Measurements from ENCODE around the gene RSU1. TPM values are rescaled to one million over a fixed set of nuclear protein-coding genes. Genes with fewer than 3 reads are reported as not detected.

RSU1 gene
- total and polyA plus RNA-seq, 10 of the 15 experiments (the other 5 are each of a cell fraction or from before 2014, with no cell fraction given), result 49.2 to 139 (median 81.3) TPM

DNA sequence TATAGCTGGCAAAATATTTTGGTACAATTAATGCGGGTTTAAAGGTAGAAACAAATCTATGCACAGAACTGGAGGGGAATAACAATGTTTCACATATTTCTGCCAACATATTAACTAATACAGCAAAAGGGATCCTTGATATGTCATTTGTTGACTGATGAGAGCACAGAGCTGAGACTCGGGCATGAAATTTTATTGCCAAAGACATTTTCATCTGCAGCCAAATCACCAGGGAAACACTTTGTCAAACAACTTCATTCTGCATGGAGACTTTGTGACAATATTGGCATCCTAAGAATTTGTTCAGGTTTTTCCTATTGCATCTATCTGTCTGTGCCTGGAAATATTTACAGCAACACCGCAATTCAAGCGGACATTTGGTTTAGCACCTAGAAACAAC is 177.8 kb downstream of the RSU1 start:
- ChIA-PET POLR2A (no interaction called here), RAD21 (ENCODE audit: unreplicated experiment) (no interaction called here), SMC1A (ENCODE audit: uncharacterized antibody, unreplicated experiment) (interaction anchor here (0.8 to 1.8 kb wide), 4 partner anchors 8 to 71 kb away, joined by 3 to 6 read pairs (median 4); no protein-coding TSS in a partner anchor), CTCF (no interaction called here)
- Histone ChIP-seq H3K4me1 (ENCODE audit: control insufficient read depth, insufficient read depth, low read length) (no peaks in the 10 kb centered on the region), H3K27me3 (replicated peaks in 1 of 2; ENCODE audit: control insufficient read depth in 2 of 2, insufficient read depth in 2 of 2, low read length in 1 of 2) (no peaks in the 10 kb centered on the region), H3K4me3 (no peak overlapping the region), H3K79me2 (ENCODE audit: control insufficient read depth, insufficient read depth, low read length) (no peaks in the 10 kb centered on the region), H3K9me3 (replicated peaks; ENCODE audit: control insufficient read depth, insufficient read depth, low read length) (no peaks in the 10 kb centered on the region), H3K4me2 (ENCODE audit: control insufficient read depth, insufficient read depth) (no peak overlapping the region), H3K36me3 (ENCODE audit: control insufficient read depth in 2 of 2, insufficient read depth in 2 of 2, low read length in 1 of 2) (no peaks in the 10 kb centered on the region; a peak in 1 of 4 replicates), H3K27ac (ENCODE audit: control insufficient read depth, insufficient read depth) (no peak overlapping the region), H3K9ac (ENCODE audit: control insufficient read depth, insufficient read depth, low read length) (no peak overlapping the region), H2AFZ (ENCODE audit: control insufficient read depth, low read depth, low read length) (no peak overlapping the region), H4K20me1 (ENCODE audit: control insufficient read depth, insufficient read depth) (no peaks in the 10 kb centered on the region)
- no peak for FAIRE-seq
- intact Hi-C loops (cut with micrococcal nuclease; ENCODE audit: unreplicated experiment) (no loop called here), in situ Hi-C loops (cut with MboI) (no loop called here)
- TF ChIP-seq YY1 (IDR thresholded peaks at IDR 0.05; ENCODE audit: low read depth, low read length) (no peak), POLR2AphosphoS2 (IDR thresholded peaks at IDR 0.05; ENCODE audit: low read depth, low read length) (no peak), CHD4 (IDR thresholded peaks at IDR 0.05) (no peak), YBX1 (IDR thresholded peaks at IDR 0.05) (no peak), MXI1 (IDR thresholded peaks at IDR 0.05; ENCODE audit: low read depth, low read length) (no peak), FOS (IDR thresholded peaks at IDR 0.05; ENCODE audit: borderline replicate concordance, extremely low read depth, insufficient read length) (no peak), MTA3 (IDR thresholded peaks at IDR 0.05; ENCODE audit: borderline replicate concordance, low read length) (no peak), RCOR1 (conservative IDR thresholded peaks at IDR 0.05; ENCODE audit: low read depth, low read length) (no peak), TARDBP (IDR thresholded peaks at IDR 0.05; ENCODE audit: borderline replicate concordance) (no peak), NR2C1 (IDR thresholded peaks at IDR 0.05) (no peak), JUND (IDR thresholded peaks at IDR 0.05; ENCODE audit: low read depth, low read length) (no peak), TAF1 (IDR thresholded peaks at IDR 0.05; ENCODE audit: borderline replicate concordance, low read depth, low read length) (no peak), PAX5 (IDR thresholded peaks at IDR 0.05; ENCODE audit: borderline replicate concordance, low read depth, low read length) (no peak)
- TF ChIP-seq, protein P1, sequence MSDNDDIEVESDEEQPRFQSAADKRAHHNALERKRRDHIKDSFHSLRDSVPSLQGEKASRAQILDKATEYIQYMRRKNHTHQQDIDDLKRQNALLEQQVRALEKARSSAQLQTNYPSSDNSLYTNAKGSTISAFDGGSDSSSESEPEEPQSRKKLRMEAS (IDR thresholded peaks at IDR 0.05; ENCODE audit: low read depth, low read length), result no peak
- TF ChIP-seq, protein P2, sequence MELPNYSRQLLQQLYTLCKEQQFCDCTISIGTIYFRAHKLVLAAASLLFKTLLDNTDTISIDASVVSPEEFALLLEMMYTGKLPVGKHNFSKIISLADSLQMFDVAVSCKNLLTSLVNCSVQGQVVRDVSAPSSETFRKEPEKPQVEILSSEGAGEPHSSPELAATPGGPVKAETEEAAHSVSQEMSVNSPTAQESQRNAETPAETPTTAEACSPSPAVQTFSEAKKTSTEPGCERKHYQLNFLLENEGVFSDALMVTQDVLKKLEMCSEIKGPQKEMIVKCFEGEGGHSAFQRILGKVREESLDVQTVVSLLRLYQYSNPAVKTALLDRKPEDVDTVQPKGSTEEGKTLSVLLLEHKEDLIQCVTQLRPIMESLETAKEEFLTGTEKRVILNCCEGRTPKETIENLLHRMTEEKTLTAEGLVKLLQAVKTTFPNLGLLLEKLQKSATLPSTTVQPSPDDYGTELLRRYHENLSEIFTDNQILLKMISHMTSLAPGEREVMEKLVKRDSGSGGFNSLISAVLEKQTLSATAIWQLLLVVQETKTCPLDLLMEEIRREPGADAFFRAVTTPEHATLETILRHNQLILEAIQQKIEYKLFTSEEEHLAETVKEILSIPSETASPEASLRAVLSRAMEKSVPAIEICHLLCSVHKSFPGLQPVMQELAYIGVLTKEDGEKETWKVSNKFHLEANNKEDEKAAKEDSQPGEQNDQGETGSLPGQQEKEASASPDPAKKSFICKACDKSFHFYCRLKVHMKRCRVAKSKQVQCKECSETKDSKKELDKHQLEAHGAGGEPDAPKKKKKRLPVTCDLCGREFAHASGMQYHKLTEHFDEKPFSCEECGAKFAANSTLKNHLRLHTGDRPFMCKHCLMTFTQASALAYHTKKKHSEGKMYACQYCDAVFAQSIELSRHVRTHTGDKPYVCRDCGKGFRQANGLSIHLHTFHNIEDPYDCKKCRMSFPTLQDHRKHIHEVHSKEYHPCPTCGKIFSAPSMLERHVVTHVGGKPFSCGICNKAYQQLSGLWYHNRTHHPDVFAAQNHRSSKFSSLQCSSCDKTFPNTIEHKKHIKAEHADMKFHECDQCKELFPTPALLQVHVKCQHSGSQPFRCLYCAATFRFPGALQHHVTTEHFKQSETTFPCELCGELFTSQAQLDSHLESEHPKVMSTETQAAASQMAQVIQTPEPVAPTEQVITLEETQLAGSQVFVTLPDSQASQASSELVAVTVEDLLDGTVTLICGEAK (IDR thresholded peaks at IDR 0.05; ENCODE audit: borderline replicate concordance), result no peak
- TF ChIP-seq, protein P3, sequence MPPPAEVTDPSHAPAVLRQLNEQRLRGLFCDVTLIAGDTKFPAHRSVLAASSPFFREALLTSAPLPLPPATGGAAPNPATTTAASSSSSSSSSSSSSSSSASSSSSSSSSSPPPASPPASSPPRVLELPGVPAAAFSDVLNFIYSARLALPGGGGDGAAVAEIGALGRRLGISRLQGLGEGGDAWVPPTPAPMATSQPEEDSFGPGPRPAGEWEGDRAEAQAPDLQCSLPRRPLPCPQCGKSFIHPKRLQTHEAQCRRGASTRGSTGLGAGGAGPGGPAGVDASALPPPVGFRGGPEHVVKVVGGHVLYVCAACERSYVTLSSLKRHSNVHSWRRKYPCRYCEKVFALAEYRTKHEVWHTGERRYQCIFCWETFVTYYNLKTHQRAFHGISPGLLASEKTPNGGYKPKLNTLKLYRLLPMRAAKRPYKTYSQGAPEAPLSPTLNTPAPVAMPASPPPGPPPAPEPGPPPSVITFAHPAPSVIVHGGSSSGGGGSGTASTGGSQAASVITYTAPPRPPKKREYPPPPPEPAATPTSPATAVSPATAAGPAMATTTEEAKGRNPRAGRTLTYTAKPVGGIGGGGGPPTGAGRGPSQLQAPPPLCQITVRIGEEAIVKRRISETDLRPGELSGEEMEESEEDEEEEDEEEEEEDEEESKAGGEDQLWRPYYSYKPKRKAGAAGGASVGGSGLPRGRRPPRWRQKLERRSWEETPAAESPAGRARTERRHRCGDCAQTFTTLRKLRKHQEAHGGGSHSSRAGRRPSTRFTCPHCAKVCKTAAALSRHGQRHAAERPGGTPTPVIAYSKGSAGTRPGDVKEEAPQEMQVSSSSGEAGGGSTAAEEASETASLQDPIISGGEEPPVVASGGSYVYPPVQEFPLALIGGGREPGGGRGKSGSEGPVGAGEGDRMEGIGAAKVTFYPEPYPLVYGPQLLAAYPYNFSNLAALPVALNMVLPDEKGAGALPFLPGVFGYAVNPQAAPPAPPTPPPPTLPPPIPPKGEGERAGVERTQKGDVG (CRISPR knock-in tag; IDR thresholded peaks at IDR 0.05), result no peak
- TF ChIP-seq, protein P4, sequence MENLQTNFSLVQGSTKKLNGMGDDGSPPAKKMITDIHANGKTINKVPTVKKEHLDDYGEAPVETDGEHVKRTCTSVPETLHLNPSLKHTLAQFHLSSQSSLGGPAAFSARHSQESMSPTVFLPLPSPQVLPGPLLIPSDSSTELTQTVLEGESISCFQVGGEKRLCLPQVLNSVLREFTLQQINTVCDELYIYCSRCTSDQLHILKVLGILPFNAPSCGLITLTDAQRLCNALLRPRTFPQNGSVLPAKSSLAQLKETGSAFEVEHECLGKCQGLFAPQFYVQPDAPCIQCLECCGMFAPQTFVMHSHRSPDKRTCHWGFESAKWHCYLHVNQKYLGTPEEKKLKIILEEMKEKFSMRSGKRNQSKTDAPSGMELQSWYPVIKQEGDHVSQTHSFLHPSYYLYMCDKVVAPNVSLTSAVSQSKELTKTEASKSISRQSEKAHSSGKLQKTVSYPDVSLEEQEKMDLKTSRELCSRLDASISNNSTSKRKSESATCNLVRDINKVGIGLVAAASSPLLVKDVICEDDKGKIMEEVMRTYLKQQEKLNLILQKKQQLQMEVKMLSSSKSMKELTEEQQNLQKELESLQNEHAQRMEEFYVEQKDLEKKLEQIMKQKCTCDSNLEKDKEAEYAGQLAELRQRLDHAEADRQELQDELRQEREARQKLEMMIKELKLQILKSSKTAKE (IDR thresholded peaks at IDR 0.05; ENCODE audit: low read depth, poor library complexity, severe bottlenecking), result no peak
- no peak for ATAC-seq
- DNase-seq (ENCODE audit: low read depth, low spot score), result no peak
- 96% methylated on average over 4 of the region's 4 CpGs for WGBS (ENCODE audit: insufficient coverage, insufficient replicate concordance, low lambda C conversion rate, missing lambda C conversion rate)
- BruUV-seq (replicated peaks), result no TSS peak
